HK-2 (cell line): ENCODE measurements around the gene HPN.

Source experiments
- DNase-seq: peaks from one replicate; pipeline ENCODE4 v3.0.0-alpha.2; 2018; ENCODE audit not compliant: unreplicated experiment

HPN gene

DNA sequence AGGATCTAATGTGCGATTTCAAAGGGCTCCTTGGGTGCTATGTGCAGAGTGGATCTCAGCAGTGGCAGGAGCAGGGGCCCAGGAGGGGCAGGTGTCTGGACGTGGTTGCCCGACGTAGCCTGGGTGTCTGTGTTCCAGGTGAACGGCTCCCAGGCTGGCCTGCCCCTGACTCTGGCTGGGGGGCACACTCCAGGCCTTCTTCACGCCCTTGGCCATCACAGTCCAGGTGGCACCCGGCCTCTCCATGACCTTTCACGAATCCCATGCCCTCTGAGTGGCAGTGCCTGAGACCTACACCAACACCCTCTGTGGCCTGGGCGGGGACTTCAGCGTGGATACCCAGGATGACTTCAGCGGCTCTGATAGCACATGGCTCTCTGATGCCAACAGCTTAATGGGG is 62.8 kb downstream of the HPN start:
- DNase-seq = no peak

GRCh38 chr19:35105047-35105410 is 63.5 kb downstream of the HPN start:
- no peak for DNase-seq

- DNase-seq = no peak
Observed at GRCh38 chr19:35105411-35106290, 64.1 kb downstream of the HPN start.

- DNase-seq = no peak
Observed at GRCh38 chr19:35106291-35106583, 64.7 kb downstream of the HPN start.

DNA sequence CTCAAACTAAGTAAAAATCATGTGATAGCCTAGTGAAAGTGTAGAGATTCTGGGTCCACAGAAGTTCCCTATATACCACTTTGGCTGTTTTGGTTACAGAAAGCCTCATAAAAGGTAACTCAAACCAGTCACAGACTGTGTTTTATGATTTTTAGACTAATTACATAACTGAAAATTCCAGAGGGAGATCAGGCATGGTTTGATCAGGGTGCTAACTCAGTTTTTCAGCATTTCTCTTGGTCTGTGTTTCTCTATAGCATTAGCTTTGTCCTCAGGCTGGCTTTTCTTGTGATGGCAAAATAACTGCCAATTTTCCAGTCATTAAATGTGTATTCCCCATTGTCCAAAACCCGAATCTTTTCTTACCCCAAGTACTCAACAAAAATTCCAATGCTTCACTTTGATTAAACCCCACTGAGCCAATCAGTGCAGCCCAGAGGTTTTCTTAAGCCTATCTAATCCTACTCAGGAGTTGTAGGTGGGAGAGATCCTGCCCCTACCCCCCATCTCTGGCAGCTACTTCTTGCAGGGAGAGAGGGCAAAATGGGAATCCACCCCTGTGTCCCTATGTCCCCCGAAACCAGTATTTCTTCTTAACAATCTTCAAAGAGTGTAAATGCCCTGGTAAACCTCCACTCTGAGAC is 65.5 kb downstream of the HPN start:
- no peak for DNase-seq

- DNase-seq = no peak
Observed at GRCh38 chr19:35107545-35107944, 66.0 kb downstream of the HPN start.

DNA sequence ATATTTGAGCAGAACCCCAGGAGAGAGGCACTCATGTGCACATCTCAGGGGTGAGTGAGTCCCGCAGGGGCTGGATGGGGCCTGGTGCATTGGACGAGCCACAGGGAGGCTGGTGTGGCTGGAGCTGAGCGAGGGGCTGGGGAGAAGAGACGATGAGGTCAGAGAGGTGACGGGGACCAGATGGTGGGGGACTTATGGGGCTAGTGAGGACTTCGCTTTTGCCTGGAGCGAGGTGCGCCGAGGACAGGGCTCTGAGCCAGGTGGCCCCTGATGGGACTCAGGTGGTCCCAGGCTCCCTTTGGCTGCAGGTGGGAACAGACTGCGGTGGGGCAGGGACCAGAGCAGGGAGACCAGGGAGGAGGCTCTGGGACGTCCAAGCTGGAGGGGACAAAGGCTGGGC is 67.2 kb downstream of the HPN start:
- DNase-seq = no peak

- no peak for DNase-seq
Observed at GRCh38 chr19:35109395-35110112, 68.0 kb downstream of the HPN start.

DNA sequence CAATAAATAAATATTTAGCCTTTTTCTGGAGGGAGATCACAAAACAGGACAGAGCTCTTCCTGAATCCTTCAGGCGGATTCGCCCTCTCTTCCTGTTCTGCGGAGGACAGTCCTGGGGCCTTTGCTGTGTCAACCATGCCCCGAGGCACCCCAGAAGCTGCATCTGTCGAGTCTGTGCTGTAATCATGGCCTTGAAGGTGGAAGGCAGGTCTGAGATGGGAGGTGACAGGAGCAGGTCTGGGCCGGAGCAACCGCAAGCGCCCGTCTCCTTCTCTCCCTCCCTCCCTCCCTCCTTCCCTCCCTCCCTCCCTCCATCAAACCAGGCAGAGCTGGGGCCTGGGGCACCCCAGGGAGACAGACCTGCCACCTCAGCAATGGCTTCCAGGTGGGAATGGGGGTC is 69.5 kb downstream of the HPN start:
- DNase-seq = no peak

GRCh38 chr19:35112995-35113688 is 71.6 kb downstream of the HPN start:
- DNase-seq = no peak

- peak; percentile 48 for DNase-seq
Observed at GRCh38 chr19:35114353-35115176, 73.0 kb downstream of the HPN start.

DNA sequence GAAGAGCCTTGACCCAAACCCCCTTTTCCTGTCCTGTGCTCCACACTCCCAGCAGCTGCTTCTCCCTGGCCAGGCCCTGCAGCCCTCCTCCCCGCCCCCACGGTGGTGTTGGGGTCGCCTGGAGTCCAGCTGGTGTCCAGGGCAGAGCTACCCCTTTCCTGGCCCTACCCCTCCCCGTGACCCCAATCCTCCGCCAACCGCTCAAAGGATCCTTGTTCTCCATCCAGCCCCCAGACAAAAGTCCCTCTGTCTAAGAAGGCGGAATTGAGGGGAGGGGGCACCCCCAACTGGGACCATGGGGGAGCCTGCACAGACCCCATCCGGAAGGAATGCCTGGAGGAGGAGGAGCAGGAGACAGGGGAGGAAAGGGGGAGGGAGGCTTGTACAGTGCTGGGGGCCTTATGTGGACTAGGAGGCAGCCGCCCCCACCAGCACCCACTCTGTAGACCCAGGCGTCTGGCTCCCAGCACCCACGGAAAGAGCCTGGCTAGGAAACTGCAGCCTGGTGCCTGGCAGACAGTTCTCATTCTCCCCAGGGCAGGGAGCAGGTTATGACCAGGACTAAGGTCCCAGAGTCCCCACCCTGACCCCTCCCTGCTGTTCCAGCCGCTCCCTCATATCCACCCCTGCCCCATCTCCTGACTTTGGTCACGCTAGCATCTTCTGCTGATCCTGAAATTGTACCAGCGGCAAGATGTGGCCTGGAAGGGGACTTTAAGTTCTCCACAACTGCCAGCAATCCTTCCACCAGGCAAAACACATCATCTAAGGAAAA is 73.8 kb downstream of the HPN start, which contains the start of gene FXYD3:
TSS of gene FXYD3 (plus strand) at position 647 of the 775 bp plus-strand sequence. CDS start 3,554 bp downstream, outside the sequence.
- no peak for DNase-seq
